Karpas-422 (cell line): ENCODE measurements around the gene CKB. TPM values are rescaled to one million over a fixed set of nuclear protein-coding genes. Genes with fewer than 3 reads are reported as not detected.

ENCODE experiments used
- DNase-seq: peaks from one replicate; pipeline ENCODE4 v3.0.0-alpha.2; 2015
- H2AFZ ChIP-seq: fragments of 200-600 bp; sonication (generic); 2 replicates; pipeline ENCODE4 v1.6.1; 2014; ENCODE audit warnings: antibody characterized with exemption, low read length, mixed read lengths
- H3K27ac ChIP-seq: fragments of 200-600 bp; sonication (generic); 2 replicates; pipeline ENCODE4 v1.5.1; 2014; ENCODE audit warnings: mild to moderate bottlenecking, low read length, moderate library complexity
- H3K27me3 ChIP-seq: fragments of 200-600 bp; sonication (generic); 2 replicates; pipeline ENCODE4 v1.6.1; 2014; ENCODE audit warnings: low read length, mixed read lengths
- H3K36me3 ChIP-seq: fragments of 200-600 bp; sonication (generic); 2 replicates; pipeline ENCODE4 v1.6.1; 2014; ENCODE audit warnings: low read length, mixed read lengths; ENCODE audit not compliant: insufficient read depth
- H3K4me1 ChIP-seq: fragments of 200-600 bp; sonication (generic); 2 replicates; pipeline ENCODE4 v1.6.1; 2014; ENCODE audit warnings: mild to moderate bottlenecking, low read length, mixed read lengths
- H3K4me2 ChIP-seq: fragments of 200-600 bp; sonication (generic); 2 replicates; pipeline ENCODE4 v1.6.1; 2014; ENCODE audit warnings: low read length, low read depth, mild to moderate bottlenecking; ENCODE audit not compliant: poor library complexity, severe bottlenecking
- H3K4me3 ChIP-seq: fragments of 200-600 bp; sonication (generic); 2 replicates; pipeline ENCODE4 v1.5.1; 2014; ENCODE audit warnings: mild to moderate bottlenecking, antibody characterized with exemption, low read length, mixed read lengths
- H3K79me2 ChIP-seq: fragments of 200-600 bp; sonication (generic); 2 replicates; pipeline ENCODE4 v1.6.1; 2014; ENCODE audit warnings: mild to moderate bottlenecking, low read length, mixed read lengths
- H3K9ac ChIP-seq: fragments of 200-600 bp; sonication (generic); 2 replicates; pipeline ENCODE4 v1.6.0; 2014; ENCODE audit warnings: low read length
- H3K9me2 ChIP-seq: fragments of 200-600 bp; sonication (generic), shearing (Covaris generic); replicated peaks from 2 replicates; pipeline ENCODE4 v1.6.0; 2014; ENCODE audit warnings: mild to moderate bottlenecking, low read length, moderate library complexity; ENCODE audit not compliant: insufficient read depth
- H3K9me3 ChIP-seq: fragments of 300-700, 200-600 bp; sonication (generic); 2 replicates; pipeline ENCODE4 v1.6.1; 2014; ENCODE audit warnings: low read length, mixed read lengths
- H4K20me1 ChIP-seq: fragments of 200-600 bp; sonication (generic); 2 replicates; pipeline ENCODE4 v1.6.1; 2014; ENCODE audit warnings: mild to moderate bottlenecking, antibody characterized with exemption, low read length, low read depth; ENCODE audit not compliant: insufficient read depth
- total RNA-seq: library from RNA; depleted of rRNA; stranded (reverse); fragments of >200 nt; shearing (Covaris generic); gene quantifications from 2 replicates; pipeline ENCODE4 v1.2.3, GENCODE V29; 2014; ENCODE audit warnings: low replicate concordance

The CKB gene
- total RNA-seq, 1 experiment from 2014 or later: 30.4 TPM

DNA sequence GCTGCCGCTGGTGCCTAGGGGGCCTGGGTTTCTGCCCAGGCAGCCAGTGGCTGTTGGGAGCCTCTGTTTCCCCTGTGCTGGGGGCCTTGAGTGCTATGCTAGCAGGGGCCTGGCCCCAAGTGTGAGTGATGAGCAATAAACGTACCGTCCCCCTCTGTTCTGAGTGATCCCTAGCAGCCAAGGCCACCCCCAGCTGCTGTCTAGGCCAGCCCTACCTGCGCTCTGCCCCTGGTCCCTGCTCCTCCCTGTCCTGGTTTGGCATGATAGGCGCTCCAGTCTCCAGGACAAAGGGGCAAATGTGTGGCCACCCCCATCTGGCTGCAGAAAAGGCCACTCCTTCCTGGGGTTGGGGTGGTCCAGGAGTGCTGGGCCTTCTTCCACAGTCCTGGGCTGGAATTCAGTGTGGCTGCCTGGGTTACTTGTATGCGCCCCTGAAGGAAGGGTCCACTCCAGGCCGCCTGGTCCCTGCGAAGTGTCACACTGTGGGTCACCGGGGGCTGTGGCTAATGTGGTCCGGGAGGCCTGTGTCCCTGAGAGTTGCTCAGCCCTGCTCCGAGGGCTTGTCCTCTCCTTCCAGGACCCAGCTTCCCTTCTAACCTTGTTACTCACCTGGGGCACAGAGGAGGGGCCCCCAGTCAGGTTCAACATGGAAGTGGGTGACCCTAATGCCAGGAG is 13.4 kb upstream of the CKB start:
- no peak overlapping the region for H3K27ac ChIP-seq
- peaks cover 14% of the 10 kb centered on the region; the same call in 1 of the 2 replicates for H4K20me1 ChIP-seq
- no peaks in the 10 kb centered on the region for H3K9me2 ChIP-seq
- no peak overlapping the region for H3K9ac ChIP-seq
- no peak overlapping the region for H2AFZ ChIP-seq
- peaks cover 7% of the 10 kb centered on the region for H3K79me2 ChIP-seq
- no peak overlapping the region for H3K4me3 ChIP-seq
- no peak for DNase-seq
- H3K36me3 ChIP-seq: no peaks in the 10 kb centered on the region
- H3K4me2 ChIP-seq: no peak overlapping the region
- no peaks in the 10 kb centered on the region for H3K4me1 ChIP-seq
- no peaks in the 10 kb centered on the region for H3K27me3 ChIP-seq
- H3K9me3 ChIP-seq: no peaks in the 10 kb centered on the region

DNA sequence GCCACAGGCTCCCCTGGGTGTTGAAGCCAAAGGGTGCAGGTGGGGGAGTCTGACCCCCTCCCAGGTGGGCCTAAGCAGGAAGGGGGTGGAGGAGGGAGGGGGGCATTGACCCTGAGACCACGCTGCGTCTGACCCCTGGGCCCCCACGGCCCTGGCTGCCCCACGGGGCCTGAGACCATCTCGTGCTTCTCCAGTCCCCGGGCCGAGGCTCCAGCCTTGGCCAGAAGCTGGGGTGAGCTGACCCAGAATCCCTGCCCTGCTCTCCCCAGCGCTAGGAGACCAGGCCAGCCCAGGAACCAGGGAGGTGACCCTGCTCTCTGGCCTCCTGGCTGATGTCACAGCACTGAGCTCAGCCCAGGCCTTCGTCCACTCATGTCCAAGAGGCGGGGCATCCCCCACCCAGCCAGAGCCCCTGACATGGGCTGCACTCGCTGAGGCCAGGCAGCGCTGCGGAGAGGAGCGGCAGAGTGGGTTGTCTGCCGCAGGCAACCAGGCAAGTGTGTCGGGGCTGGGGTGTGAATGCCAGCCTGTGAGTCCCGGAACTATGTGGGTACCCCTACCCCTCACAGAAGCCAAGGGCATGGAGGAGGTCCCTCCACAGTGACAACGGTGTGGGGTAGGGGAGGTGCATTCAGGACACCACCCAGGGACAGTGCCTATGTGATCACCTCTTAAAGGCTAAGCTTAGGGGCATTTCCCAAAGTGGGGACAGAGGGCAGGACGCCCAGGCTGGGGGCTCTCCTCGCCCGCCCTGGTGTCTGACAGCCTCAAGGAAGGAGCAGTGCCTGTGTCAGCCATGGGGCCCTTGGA is 12.7 kb upstream of the CKB start:
- Histone ChIP-seq H3K27ac (no peak overlapping the region), H2AFZ (no peak overlapping the region), H3K4me2 (no peak overlapping the region), H3K4me1 (peaks cover 5% of the 10 kb centered on the region), H3K79me2 (peaks cover 14% of the 10 kb centered on the region), H3K36me3 (no peaks in the 10 kb centered on the region), H3K9ac (no peak overlapping the region), H4K20me1 (peaks cover 17% of the 10 kb centered on the region; the same call in 1 of the 2 replicates), H3K9me2 (no peaks in the 10 kb centered on the region), H3K4me3 (no peak overlapping the region), H3K9me3 (no peaks in the 10 kb centered on the region), H3K27me3 (no peaks in the 10 kb centered on the region)
- no peak for DNase-seq

DNA sequence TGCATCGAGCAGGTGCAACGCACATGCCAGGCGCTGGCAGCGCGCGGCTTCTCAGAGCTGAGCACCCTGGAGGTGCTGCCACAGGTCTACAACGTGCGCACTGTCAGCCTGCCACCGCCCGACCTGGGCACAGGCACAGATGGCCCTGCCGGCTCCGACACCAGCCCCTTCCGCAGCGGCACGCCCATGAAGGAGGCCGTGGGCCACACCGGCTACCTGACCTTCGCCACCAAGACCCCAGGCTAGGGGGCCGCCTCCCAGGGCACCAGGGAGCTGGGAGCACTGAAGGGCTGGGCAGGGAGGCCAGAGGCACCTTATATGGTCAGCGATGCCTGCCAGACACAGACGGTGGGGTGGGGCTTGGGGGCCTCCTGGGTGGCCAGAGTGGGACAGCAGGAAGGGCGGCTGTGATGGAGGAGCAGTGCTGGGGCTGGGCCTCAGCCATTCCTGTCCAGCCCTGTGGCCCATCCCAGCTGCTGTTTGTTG is 12.0 kb upstream of the CKB start:
- peaks cover 21% of the 10 kb centered on the region for H3K79me2 ChIP-seq
- H4K20me1 ChIP-seq: peaks cover 22% of the 10 kb centered on the region; the same call in 1 of the 2 replicates
- no peaks in the 10 kb centered on the region for H3K36me3 ChIP-seq
- H3K27ac ChIP-seq: no peak overlapping the region
- DNase-seq: no peak
- H3K4me3 ChIP-seq: no peak overlapping the region
- no peaks in the 10 kb centered on the region for H3K9me2 ChIP-seq
- H3K9me3 ChIP-seq: no peaks in the 10 kb centered on the region
- no peaks in the 10 kb centered on the region for H3K27me3 ChIP-seq
- no peak overlapping the region for H2AFZ ChIP-seq
- no peak overlapping the region for H3K4me2 ChIP-seq
- no peak overlapping the region for H3K9ac ChIP-seq
- H3K4me1 ChIP-seq: peaks cover 12% of the 10 kb centered on the region

DNA sequence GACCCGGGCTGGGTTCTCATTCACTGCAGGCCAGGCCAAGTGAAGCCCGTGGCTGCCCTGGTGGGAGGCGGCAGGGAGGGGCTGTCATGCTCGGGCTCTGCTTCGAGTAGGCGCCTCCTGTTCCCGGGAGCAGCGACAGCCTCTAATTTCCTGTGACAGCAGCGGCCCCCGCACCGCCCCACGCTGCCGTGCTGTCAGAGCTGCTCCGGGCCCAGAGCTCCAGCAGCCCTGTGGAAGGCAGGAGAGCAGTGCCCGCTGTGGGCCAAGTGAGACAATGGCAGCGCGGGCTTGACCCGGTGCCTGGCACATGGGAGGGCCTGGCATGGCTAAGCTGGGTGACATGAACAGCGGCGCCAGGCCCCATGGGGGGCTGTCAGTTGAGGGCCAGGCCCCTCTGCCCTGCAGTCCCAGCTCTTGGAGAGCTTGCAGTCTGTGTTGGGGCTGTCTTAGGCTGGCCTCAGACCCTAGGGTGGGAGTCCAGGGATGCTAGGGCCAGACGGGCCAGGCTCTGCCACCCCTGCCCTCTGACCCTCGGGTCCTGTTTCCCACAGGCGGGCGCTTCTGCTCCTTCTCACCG is 11.5 kb upstream of the CKB start:
- Histone ChIP-seq H3K4me2 (no peak overlapping the region), H3K9ac (no peak overlapping the region), H3K9me3 (no peaks in the 10 kb centered on the region), H3K36me3 (no peaks in the 10 kb centered on the region), H4K20me1 (peaks cover 22% of the 10 kb centered on the region; the same call in 1 of the 2 replicates), H3K27ac (no peak overlapping the region), H3K9me2 (no peaks in the 10 kb centered on the region), H3K27me3 (no peaks in the 10 kb centered on the region), H3K79me2 (peaks cover 26% of the 10 kb centered on the region), H3K4me3 (no peak overlapping the region), H2AFZ (no peak overlapping the region), H3K4me1 (peaks cover 12% of the 10 kb centered on the region)
- no peak for DNase-seq

DNA sequence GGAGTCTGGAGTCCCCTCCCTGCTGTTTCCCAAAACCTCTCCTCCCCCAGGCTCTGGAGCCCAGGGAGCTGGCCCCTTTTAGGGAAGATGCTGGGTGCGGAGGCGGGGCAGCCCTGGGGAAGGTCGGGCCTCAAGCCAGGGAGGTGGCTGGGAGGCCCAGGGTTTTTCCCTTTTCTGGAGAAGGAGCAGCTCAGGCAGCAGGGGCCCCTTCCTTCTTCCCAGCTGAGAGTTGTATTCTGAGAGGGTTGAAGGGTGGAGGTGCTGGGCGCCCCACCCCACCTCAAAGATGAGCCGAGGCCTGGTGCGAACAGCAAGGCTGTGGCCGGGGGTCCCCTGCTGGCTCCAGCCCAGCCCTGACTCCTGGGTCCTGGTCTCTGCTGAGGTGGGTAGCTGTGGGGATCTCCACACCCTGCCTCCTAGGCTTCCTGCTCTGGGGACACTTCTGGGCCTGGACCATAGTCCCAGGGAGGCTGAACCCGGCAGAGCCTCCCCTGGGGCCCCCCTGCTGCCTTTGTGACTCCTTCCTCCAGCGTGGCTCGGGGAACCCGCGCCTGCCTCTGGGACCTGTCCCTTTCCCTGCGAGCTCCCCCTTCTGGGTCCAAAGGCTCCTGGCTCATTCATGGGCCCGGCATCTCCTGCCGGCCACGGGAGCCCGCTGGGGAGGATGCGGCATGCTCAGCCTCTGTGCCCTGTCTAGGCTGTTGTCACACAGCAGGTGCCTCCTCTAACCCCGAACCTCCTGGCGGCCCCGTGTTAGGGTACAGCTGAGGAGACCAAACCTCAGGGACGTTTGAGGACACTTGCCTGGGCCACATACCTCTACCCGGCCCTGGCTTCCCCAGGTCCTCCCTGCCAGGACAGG is 10.7 kb upstream of the CKB start:
- no peak for DNase-seq
- Histone ChIP-seq H3K9me3 (no peaks in the 10 kb centered on the region), H3K4me1 (peaks cover 16% of the 10 kb centered on the region), H3K9ac (no peak overlapping the region), H3K36me3 (no peaks in the 10 kb centered on the region), H3K27ac (no peak overlapping the region), H4K20me1 (peaks cover 17% of the 10 kb centered on the region; the same call in 1 of the 2 replicates), H3K79me2 (peaks cover 32% of the 10 kb centered on the region), H3K27me3 (no peaks in the 10 kb centered on the region), H2AFZ (no peak overlapping the region), H3K4me2 (no peak overlapping the region), H3K9me2 (no peaks in the 10 kb centered on the region), H3K4me3 (no peak overlapping the region)

DNA sequence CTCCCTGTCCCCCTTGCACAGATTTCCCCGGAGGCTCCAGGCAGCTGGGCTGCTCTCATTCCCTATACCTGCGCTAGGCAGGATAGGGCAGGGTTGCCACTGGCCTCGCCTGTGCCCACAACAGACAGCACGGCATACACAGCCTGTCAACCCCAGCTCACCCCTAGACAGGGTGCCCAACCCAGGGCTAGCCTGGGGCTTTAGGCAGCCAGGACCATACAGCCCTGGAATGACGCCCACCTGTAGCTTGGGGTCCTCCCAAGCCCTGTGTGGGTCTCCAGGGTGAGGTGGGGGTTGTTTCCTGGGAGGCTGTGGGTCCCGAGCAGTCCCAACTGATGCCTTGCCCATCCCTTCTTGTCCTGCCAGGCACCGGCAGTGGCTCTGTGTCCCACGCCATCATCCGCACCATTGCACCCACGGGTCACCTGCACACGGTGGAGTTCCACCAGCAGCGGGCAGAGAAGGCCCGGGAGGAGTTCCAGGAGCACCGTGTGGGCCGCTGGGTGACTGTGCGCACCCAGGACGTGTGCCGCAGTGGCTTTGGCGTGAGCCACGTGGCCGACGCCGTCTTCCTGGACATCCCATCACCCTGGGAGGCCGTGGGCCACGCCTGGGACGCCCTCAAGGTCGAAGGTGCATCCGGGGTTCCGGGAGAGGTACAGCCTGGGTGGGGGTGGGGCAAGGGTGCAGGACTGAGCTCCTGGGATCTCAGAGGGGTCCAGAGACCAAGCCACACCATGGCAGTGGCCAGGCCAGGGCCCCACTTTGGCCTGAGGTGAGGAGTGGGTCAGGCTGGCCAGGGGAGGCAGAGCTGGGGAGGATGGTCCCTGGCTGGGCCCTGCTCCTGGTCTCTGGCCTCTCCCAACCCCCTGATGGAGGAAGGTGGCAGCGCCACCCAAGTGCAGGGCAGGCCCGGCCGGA is 9.8 kb upstream of the CKB start:
- H3K9ac ChIP-seq: no peak overlapping the region
- peaks cover 25% of the 10 kb centered on the region for H3K4me1 ChIP-seq
- H3K4me2 ChIP-seq: no peak overlapping the region

More for the DNA sequence above, 9.8 kb upstream of the CKB start:
- Histone ChIP-seq H3K36me3 (no peaks in the 10 kb centered on the region), H4K20me1 (peaks cover 13% of the 10 kb centered on the region; the same call in 1 of the 2 replicates), H3K27ac (no peak overlapping the region), H3K9me2 (no peaks in the 10 kb centered on the region), H3K4me3 (no peak overlapping the region), H3K79me2 (peaks cover 36% of the 10 kb centered on the region), H3K27me3 (no peaks in the 10 kb centered on the region), H3K9me3 (no peaks in the 10 kb centered on the region), H2AFZ (no peak overlapping the region)
- DNase-seq: no peak
